Measurements from ENCODE around the gene PRRC2C. TPM values are rescaled to one million over a fixed set of nuclear protein-coding genes. Genes with fewer than 3 reads are reported as not detected.

Gene PRRC2C
- total RNA-seq, 4 donors from 2014 or later = 52.0 to 79.2 (median 74.4) TPM

- Histone ChIP-seq H3K27me3 (no peaks in the 10 kb centered on the region), H3K4me1 (no peaks in the 10 kb centered on the region), H3K4me3 (no peak overlapping the region), H3K27ac (no peak overlapping the region), H3K36me3 (peaks cover 3 to 96% of the 10 kb centered on the region in 2 donors), H3K9me3 (no peaks in the 10 kb centered on the region)
- ATAC-seq = no peak
- 56 to 74% methylated on average over 3 of the region's 3 CpGs for WGBS, 2 donors (ENCODE audit: low coverage in 1 of 2)
- TF ChIP-seq CTCF (IDR thresholded peaks at IDR 0.05) (no peak), EP300 (IDR thresholded peaks at IDR 0.05) (no peak)
Observed at GRCh38 chr1:171581226-171581625, 95.9 kb downstream of the PRRC2C start.

GRCh38 chr1:171581766-171582165, 96.4 kb downstream of the PRRC2C start:
- no peak for ATAC-seq
- Histone ChIP-seq H3K4me3 (no peak overlapping the region), H3K36me3 (peaks cover 3 to 96% of the 10 kb centered on the region in 2 donors), H3K27ac (no peak overlapping the region), H3K27me3 (no peaks in the 10 kb centered on the region), H3K9me3 (no peaks in the 10 kb centered on the region), H3K4me1 (no peaks in the 10 kb centered on the region)
- TF ChIP-seq POLR2A (IDR thresholded peaks at IDR 0.05) (no peak), EP300 (IDR thresholded peaks at IDR 0.05) (no peak)

- WGBS, 2 donors (ENCODE audit: low coverage in 1 of 2) = 72 to 97% methylated on average over 2 of the region's 2 CpGs
Observed at GRCh38 chr1:171582589-171582988, 97.3 kb downstream of the PRRC2C start.

GRCh38 chr1:171583591-171584201, 98.4 kb downstream of the PRRC2C start:
- Histone ChIP-seq H3K27me3 (no peaks in the 10 kb centered on the region), H3K9me3 (no peaks in the 10 kb centered on the region), H3K4me1 (no peaks in the 10 kb centered on the region), H3K4me3 (no peak overlapping the region), H3K36me3 (peaks cover 7 to 96% of the 10 kb centered on the region in 2 donors), H3K27ac (no peak overlapping the region)
- TF ChIP-seq EP300 (IDR thresholded peaks at IDR 0.05) = no peak
- TF ChIP-seq CTCF (IDR thresholded peaks at IDR 0.05) = no peak
- no peak for TF ChIP-seq POLR2AphosphoS5 (IDR thresholded peaks at IDR 0.05)
- no peak for TF ChIP-seq POLR2A (IDR thresholded peaks at IDR 0.05)
- 44 to 80% methylated on average over 1 of the region's 1 CpG for WGBS, 2 donors (ENCODE audit: low coverage in 1 of 2)
- ATAC-seq = no peak

More at GRCh38 chr1:171582589-171582988, 97.3 kb downstream of the PRRC2C start:
- H3K36me3 ChIP-seq = peaks cover 3 to 96% of the 10 kb centered on the region in 2 donors
- no peak overlapping the region for H3K27ac ChIP-seq
- no peak for ATAC-seq
- H3K4me3 ChIP-seq = no peak overlapping the region
- no peaks in the 10 kb centered on the region for H3K4me1 ChIP-seq
- no peaks in the 10 kb centered on the region for H3K27me3 ChIP-seq
- H3K9me3 ChIP-seq = no peaks in the 10 kb centered on the region
- TF ChIP-seq POLR2A (IDR thresholded peaks at IDR 0.05) = no peak
- no peak for TF ChIP-seq POLR2AphosphoS5 (IDR thresholded peaks at IDR 0.05)
- TF ChIP-seq CTCF (IDR thresholded peaks at IDR 0.05) = no peak
- no peak for TF ChIP-seq EP300 (IDR thresholded peaks at IDR 0.05)

GRCh38 chr1:171585715-171586114, 100.4 kb downstream of the PRRC2C start:
- H3K36me3 ChIP-seq = peaks cover 7 to 96% of the 10 kb centered on the region in 2 donors
- TF ChIP-seq POLR2AphosphoS5 (IDR thresholded peaks at IDR 0.05) = no peak
- no peak for TF ChIP-seq EP300 (IDR thresholded peaks at IDR 0.05)
- no peak for TF ChIP-seq CTCF (IDR thresholded peaks at IDR 0.05)
- TF ChIP-seq POLR2A (IDR thresholded peaks at IDR 0.05) = no peak
- 92 to 94% methylated on average over 5 to 9 of the region's 9 CpGs for WGBS, 2 donors (ENCODE audit: low coverage in 1 of 2)
- no peaks in the 10 kb centered on the region for H3K27me3 ChIP-seq
- peaks cover 0 to 15% (median 0%) of the 10 kb centered on the region in 3 donors for H3K4me1 ChIP-seq
- no peaks in the 10 kb centered on the region for H3K9me3 ChIP-seq
- no peak for ATAC-seq
- no peak overlapping the region for H3K4me3 ChIP-seq
- H3K27ac ChIP-seq = no peak overlapping the region
